NCI-H446 treated with DMSO at 0.1 percent for 48 hours (cell line): ENCODE results near the gene HERC2.

Experiments used
- DNase-seq: peaks from one replicate; lab custom pipeline; 2025; lab: John Stamatoyannopoulos, UW

Gene HERC2

DNA sequence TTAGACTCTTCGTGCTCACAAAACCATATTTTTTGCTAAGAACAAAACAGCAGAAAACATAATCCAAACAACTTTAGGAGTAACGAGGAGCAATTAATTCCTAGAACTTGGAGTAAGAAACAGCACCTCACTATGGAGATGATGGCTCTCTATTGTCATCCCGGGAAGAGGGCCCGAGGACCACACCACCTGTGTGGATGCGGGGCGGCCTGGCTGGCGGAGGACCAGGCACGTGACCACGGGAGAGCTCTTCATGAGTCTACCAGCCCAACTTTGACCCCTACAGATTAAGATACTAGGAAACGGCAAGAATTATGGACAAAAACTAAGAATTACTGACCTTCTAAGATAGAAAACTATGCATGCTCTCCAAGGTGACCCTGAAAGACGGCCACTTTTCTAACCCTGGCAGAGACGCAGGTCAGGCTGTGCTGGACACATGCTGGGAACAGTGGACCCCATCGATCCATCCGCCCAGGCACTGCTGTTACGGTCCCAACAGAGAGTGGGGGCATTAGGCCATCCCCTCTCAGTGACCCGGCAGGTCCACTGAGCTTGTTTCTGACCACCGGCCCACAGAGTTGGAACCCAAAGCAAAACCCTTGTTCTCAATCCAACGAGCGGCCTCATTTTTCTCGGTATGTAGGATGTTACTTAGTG is 209.7 kb downstream of the HERC2 start:
- no peak for DNase-seq

DNA sequence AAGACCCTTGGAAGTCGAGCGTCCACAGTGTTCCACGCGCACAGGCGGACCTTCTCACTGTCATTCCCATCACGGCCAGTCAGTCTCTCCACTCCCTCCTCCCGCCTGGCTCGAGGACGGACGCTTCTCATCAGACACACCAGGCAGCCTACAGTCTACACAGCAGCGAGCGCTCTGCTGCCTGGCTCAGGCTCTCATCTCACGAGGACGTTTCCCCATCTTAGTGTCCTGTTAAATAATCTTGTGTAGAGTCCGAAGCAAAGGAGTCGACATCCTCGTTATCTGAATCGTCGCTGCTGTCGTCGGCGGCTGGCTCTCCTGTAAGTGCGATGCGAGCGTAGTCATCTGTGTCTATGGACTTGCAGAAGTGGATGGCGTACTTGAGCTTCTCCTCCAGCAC is 210.4 kb downstream of the HERC2 start:
- DNase-seq: no peak

DNA sequence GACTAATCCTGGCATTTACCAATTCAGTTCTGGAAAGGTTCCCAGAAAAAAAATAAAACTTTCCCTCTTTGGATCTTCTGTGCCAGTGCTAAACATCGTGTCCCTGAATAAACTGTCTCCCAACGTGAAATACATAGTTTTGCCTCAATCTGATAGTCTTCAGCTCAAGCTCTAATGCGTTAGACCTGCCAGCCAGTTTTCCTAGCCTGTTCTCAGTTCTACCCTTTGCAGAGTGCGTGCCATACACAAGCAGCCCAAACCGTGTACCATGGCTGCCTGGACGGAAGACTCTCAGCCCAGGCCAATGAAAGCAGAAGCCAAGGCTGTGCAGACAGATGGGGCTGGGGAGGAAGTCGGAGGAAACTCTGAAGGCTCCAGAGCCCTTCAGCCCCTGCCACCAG is 211.5 kb downstream of the HERC2 start:
- DNase-seq: peak; percentile 45

DNA sequence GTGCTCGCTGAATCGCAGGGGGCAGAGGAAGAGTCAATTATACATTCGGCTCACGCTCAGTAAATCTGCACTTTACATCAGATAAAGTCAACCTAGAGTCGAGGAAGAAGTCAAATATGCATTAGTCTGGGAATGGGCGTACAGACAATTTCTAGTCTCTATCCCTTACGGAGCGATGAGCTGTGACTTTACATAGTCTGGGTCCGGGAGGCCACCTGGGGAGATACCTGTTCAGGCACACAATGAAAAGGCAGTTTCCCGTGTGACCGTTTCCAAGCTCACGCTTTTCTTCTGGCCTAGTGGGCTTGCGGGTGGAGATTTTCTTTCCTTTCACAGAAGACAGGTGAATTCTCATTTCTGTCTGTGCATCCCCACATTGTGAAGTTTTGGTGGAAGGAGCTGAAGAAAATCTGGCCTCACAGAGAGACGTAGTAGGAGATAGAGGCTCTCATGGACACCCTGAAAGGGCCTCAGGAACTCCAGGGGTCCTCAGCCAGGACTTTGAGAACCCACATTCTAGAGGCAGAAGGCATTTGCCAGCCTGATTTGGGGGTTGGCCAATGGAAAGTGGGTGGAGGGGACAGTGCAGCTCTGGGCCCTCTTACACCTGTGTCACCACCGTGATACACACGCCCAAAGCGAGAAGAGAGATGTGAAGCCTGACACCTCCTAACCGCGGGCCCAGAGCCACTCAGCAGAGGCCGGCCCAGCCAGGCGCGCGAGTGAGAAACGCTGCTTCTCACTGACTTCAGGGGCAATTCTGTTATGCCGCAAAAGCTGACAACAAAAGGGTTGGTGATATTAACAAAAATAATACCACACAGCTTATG is 212.1 kb downstream of the HERC2 start:
- DNase-seq: no peak

DNA sequence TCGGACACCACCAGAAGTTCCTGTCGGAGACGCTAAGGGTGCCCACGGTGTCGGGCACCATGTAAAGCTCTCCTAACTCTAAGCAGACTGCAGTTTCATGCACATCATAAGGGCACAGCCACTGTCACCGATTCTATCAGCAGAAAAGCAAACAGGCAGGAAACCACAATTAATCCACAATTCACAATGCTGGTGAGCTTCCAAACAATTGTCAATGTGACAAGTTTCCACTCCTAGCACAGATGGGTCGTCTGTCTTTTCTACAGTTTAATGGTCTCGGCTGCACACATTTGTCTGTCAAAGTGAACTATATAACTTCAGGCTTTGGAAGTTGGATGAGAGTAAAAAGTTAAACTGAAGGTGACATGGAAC is 214.1 kb downstream of the HERC2 start:
- DNase-seq: no peak

DNA sequence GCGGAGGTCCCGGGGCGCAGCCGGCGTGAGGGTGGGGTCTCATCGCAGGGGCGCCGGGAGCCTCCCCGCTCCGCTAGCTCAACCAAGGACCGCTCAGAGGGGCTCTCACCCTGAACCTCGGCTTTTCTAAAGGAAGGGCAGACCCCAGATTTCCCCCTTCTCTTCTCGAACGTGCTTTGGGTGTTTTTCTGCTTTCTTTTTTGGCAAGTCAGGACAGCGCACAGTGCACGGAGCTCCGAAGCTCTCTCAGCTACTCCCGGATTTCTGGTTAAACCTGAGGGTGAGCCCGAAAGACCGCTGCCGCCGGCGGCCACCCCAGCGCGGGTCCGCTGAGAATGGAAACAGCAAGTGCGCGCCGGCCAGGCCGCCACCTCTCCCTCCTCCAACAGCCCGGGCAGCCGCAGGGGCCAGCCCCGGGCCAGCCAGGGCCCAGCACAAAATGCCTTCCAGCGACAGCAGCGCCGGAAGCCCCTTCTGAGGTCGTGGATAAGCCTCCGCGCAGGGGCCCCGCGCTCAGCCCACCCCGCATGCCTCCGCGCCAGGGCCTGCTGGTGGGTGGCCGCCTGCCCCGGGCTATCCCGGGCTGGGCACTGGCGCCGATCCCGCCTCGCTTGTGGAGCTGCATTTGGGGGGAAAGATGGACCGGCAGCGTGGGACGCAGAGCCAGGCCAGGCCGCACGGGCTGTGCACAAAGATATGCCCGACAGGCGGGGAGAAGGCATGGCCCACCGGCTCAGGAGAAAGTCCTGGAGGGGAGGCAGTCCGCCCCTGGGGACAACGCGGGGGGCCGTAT is 214.7 kb downstream of the HERC2 start:
- no peak for DNase-seq

DNA sequence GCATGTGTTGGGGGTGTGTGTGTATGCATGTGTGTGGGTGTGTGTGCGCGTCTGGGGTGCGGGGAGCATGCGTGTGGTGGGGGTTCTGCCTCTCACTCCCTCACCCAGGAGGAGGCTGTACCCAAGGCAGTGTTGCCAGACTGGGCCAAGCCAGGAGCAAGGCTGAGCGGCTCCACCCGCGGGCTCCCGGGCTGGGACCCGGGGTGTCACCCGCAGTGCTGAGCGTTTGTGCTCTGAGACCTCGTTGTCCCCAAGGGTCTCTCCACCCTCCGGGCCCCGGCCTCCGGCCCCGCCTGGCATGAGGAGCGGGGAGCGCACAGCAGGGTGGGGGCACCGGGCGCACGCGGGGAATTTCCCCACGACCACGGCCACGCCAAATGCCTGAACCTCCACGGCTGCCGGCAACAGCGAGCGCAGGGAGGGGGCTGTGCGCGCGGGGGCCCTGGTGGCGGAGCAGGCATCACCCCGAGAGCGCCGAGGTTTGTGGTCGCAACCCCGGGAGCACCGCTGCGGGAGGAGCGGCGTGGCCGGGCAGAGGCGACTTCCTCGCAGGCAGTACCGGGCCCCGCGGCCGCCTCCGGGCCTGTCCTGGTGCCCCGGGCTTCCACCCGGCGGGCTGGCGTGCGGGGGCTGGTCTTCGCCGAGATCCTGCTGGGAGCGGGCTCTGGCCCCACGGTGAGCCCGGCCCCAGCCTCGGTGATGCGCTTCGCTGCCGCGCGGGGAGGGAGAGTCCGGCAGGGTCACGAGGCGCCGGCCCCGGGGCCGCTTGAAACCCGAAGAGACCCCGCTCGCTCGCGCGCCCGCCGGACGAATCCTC is 215.5 kb downstream of the HERC2 start:
- no peak for DNase-seq

DNA sequence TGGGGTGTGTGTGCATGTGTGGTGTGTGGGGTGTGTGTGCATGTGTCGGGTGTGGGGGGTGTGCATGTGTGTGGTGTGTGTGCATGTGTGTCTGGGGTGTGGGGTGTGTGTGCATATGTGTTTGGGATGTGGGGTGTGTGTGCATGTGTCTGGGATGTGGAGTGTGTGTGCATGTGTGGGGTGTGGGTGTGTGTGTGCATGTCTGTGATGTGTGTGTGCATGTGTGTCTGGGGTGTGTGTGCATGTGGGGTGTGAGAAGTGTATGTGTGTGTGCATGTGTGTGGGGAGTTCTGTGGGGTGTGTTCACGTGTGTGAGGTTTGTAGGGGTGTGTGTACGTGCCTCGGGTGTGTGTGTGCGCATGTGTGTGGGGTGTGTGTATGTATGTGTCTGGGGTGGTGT is 216.2 kb downstream of the HERC2 start:
- DNase-seq: no peak

DNA sequence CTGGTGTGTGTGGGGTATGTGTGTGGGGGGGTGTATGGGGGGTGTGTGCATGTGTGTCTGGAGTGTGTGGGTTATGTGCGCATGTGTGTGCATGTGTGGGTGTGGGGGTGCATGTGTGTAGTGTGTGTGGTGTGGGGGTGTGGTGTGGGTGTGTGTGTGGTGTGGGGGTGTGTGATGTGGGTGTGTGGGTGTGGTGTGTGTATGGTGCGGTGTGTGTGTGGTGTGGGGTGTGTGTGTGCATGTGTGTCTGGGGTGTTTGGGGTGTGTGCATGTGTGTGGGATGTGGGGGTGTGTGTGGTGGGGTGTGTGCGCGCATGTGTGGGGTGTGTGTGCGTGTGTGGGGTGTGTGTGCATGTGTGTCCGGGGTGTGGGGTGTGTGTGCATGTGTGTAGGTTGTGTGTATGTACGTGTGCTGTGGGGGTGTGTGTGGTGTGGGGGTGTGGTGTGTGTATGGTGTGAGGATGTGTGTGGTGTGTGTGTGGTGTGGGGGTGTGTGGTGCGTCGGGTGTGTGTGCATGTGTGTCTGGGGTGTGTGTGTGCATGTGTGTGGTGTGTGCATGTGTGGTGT is 216.7 kb downstream of the HERC2 start:
- DNase-seq: no peak

DNA sequence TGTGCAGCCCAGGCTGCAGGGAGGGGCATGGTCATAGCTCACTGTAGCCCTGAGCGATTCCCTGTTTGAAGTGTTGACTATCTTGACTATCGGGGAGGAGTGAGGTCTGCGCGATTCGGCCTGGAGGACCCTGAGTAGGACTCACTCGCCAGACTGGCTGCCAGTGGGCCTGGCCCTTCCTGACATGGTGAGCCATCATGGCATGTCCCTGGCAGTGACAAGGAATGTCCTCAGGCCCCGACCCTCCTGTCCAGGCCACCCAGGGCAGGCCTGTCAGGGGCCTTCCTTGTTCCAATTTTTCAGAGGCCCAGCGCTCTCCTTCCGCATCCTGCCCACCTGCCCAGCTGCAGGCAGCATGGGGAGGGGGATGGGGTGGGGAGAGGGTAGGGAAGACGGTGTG is 217.7 kb downstream of the HERC2 start:
- no peak for DNase-seq

DNA sequence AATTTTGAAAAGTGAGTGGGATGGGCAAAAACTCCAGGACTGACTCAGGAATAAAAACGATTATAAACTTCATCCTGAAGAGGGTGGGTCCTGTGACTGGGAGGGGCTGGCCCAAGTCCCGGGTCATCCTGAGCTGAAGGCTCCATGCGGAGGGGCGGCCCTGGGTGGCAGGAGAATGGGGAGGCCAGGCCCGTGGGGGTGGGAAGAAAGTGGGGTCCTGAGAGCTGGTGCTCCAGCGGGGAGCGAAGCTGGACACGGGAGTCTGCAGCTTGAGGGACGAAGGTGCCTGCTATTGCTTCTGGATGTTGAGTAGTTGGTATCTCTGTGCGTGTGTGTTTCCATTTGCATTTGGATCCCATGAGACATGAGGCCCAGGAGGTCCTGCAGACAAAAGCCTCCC is 218.1 kb downstream of the HERC2 start:
- DNase-seq: no peak

DNA sequence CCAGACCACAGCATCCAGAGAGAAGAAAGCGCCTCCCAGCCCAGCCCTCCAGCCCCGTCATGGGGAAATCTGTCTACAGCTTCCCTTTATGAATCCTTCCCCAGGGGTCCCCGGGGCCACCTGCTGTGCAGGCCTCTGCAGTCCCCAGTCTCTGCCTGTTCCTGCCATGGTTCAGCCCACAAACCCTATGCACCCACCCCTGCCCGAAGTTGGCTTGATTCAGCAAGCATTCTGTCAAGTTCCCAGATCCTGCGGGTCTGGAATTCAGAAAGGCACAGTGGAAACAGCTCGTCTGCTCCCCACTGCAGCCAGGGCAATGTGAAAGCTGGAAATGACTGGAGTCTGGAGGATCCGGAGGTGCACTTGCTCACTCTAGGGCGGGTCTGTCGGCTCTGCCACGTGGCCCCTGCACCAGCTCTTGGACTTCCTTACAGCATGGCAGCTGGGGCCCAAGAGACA is 220.0 kb downstream of the HERC2 start:
- DNase-seq: no peak

DNA sequence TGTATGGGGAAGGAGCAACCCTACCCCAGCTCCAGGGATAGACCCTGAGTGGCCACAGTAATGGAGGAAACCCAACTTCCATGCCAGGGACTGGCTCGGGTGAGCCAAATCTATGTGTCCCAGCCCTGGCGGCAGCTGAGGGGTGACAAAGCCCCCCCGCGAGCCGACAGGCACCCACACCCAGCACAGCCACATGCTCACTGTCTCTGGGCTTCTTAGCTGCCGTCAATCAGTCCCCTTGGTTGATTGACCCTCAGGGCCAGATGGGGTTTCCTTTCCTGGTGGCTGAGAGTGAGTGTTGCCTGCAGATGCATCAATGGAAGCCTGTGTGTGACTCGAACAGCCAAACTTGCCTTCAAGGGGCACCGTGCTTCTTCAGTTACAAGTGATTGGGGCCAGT is 220.8 kb downstream of the HERC2 start:
- DNase-seq: no peak

DNA sequence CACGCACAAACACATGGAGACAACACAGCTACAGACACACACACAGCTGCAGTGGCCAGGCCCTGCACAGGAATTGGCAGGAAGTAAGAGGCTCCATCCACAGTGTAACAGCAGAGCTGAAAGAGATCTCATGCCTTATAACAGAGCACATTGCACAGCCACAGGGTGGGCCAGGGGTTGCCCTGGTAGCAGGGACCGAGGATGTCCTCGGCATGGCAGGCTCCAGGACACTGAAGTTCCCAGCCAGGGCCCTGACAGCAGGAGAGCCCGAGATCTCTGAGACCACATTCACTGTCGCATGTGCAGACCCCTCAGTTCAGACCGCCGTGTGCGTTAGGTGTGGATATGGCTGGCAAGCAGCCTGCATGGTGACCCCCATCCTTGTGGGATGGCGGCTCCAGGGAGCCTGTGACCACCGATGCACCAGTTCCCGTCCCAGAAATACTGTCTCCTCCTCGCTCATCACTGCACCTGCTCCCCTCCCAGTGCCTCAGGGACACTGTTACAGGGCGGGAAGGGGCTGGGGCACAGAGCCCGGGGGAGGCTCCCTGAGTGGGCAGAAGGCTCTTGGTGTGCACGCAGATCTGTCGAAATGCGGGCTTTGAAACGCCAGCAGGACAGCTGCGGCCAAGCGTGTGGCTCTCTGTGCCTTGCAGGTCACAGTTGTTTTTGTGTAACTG is 221.3 kb downstream of the HERC2 start:
- DNase-seq: no peak

DNA sequence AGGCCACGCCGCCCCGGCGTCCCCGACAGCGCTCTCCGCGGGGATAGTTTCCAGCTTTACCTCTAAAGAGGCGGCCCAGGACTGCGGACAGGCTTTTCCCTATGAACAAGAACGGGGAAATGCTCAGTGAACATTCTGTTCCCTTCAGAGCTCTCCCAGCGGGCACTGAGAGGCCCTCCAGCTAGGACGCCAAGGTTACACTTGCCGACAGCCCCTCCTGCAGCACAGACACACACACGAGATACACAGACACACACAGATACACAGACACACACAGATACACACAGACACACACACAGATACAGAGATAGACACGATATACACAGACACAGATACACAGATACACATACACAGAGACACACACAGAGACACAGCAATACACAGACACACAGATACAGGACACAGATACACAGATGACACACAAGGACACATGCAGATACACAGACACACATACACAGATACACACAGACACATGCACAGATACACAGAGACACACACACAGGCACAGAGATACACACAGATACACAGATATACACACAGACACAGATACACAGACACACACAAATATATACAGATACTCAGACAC is 222.3 kb downstream of the HERC2 start:
- DNase-seq: no peak

DNA sequence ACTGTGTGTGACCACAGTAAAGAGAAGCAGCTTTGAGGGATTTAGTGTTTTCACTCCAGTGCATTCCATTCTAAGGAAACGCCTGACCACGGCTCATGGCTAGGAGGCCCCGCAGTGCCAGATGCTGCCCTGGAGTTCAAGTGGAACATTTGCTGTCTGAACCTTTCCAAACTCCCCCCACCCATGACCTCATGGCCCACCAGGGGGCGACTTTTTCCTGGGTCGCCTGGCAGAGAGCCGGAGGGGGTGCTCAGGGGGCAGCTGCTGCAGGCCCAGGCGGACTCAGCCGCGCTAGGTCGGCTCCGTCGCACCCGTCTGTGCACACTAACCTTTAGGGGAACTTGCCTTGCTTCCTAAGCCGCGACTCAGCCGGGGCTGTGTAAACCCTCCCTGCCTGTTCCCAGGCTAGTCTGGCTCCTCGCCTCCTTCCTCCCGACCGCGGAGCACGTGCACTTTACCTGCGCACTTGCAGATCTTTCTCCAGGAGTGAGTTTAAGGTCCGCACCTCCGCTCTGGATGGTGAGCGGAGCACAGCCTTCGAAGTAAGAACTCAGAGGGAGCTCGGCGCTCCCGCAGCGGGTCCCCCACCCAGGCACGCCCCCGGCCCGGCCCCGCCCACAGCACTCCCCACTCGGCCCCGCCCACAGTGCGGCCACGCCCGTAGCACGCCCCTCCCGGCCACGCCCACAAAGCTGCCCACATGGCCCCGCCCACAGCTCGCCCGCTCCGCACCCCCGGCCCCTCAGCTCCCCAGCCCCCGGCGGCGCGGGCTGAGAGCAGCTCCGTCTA is 223.0 kb downstream of the HERC2 start, which contains the start of gene OCA2:
Gene OCA2, minus strand, starts transcription at position 550 of the 789 bp plus-strand sequence. CDS start 17,441 bp downstream, outside the sequence.
- DNase-seq: no peak

DNA sequence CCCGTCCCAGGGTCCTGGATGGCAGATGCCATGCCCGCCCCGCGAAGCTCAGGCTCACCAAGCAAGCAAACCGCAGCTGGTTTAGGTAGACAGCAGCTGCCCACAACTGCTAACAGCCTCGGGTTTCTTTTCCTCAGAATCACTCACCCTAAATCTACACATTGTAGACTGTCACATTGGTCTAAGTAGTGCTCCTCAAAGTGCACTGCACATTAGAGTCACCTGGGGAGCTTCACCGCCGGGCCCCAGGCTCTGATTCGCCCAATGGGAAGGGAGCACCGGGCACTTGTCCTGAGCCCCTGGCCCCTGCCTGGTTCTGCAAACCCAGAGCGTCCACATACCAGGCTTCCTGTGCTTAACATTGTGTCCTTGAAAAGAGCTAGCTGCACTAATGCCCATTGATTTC is 223.6 kb downstream of the HERC2 start:
- no peak for DNase-seq

DNA sequence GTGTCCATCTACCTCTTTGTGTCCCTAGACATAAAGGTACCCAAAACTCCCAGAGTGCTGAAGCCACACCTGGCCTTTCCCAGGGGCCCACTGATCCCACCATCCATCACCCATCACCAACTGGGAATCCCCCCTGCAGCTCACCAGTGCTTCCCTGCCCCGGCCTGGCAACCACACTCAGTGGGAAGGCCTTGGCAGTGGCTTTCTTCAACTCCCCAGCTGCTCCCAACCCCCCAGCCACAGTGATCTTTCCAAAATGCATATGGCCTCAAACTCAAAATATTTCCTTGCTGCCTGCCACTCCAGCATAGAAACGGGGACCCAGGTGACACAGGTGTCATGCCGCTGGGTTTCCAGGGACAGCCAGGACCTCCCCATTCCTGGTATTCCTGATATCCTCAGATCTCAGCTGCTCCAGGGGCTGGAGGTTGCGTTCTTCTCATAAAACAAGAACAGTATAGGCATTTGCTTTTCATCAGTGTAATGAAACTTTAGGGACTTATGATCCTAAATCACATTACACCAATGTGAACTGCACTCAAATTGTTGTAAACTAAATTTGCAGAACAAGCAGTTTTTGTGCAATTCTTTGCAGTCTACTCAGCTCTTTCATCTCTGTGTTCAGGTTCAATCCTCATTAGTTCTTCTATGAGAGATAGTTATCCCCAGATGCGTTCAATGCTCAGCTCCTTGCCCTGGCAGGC is 224.2 kb downstream of the HERC2 start:
- no peak for DNase-seq
